Chondrocyte (in vitro differentiated cells): ENCODE measurements around the gene HK2. TPM values are rescaled to one million over a fixed set of nuclear protein-coding genes. Genes with fewer than 3 reads are reported as not detected.

Experiments used
- DNase-seq: peaks from one replicate; pipeline ENCODE4 v3.0.0; 2021; ENCODE audit warnings: mixed read lengths, low spot score
- H3K27ac Mint-ChIP-seq: one replicate; pipeline ENCODE4 v1.8.0; 2021; ENCODE audit warnings: mild to moderate bottlenecking, moderate library complexity, mixed read lengths; ENCODE audit not compliant: unreplicated experiment
- H3K27me3 Mint-ChIP-seq: 2 replicates; pipeline ENCODE4 v1.8.0; 2021; ENCODE audit warnings: low read depth, mixed read lengths
- H3K36me3 Mint-ChIP-seq: 2 replicates; pipeline ENCODE4 v1.8.0; 2021; ENCODE audit warnings: low read depth, mixed read lengths
- H3K4me1 Mint-ChIP-seq: 2 replicates; pipeline ENCODE4 v1.8.0; 2021; ENCODE audit warnings: low read depth, mild to moderate bottlenecking, mixed read lengths
- H3K4me3 Mint-ChIP-seq: one replicate; pipeline ENCODE4 v1.8.0; 2021; ENCODE audit warnings: mild to moderate bottlenecking, moderate library complexity, mixed read lengths; ENCODE audit not compliant: unreplicated experiment
- H3K9me3 Mint-ChIP-seq: 2 replicates; pipeline ENCODE4 v1.8.0; 2021; ENCODE audit warnings: low read depth, mixed read lengths
- CTCF ChIP-seq: fragments of 200-600 bp; sonication (generic); IDR thresholded peaks from 2 replicates; pipeline ENCODE4 v1.5.0; 2021; ENCODE audit warnings: antibody characterized with exemption, mild to moderate bottlenecking, moderate library complexity
- total RNA-seq: library from RNA; stranded (reverse); gene quantifications from 3 replicates; pipeline ENCODE4 v1.2.1, GENCODE V29; 2021

HK2 gene
- total RNA-seq, 1 donor from 2014 or later, result 31.4 TPM

GRCh38 chr2:74845217-74845751 lies 11.4 kb downstream of the HK2 start:
- Mint-ChIP-seq H3K4me1 (peaks cover 70% of the 10 kb centered on the region), H3K27me3 (no peaks in the 10 kb centered on the region), H3K27ac (peak overlapping the region; percentile 97), H3K9me3 (no peaks in the 10 kb centered on the region), H3K36me3 (peaks cover 1% of the 10 kb centered on the region), H3K4me3 (peak overlapping the region; percentile 32)
- DNase-seq, result peak; percentile 94
- no peak for TF ChIP-seq CTCF

- Mint-ChIP-seq H3K27ac (peak overlapping the region; percentile 97), H3K4me1 (peaks cover 76% of the 10 kb centered on the region), H3K36me3 (no peaks in the 10 kb centered on the region), H3K27me3 (no peaks in the 10 kb centered on the region), H3K4me3 (no peak overlapping the region), H3K9me3 (no peaks in the 10 kb centered on the region)
- DNase-seq, result no peak
- TF ChIP-seq CTCF, result no peak
Observed at GRCh38 chr2:74845991-74846390, 12.1 kb downstream of the HK2 start.

GRCh38 chr2:74846481-74846880 lies 12.6 kb downstream of the HK2 start:
- TF ChIP-seq CTCF, result no peak
- Mint-ChIP-seq H3K27me3 (no peaks in the 10 kb centered on the region), H3K4me1 (peaks cover 77% of the 10 kb centered on the region), H3K4me3 (no peak overlapping the region), H3K9me3 (no peaks in the 10 kb centered on the region), H3K36me3 (no peaks in the 10 kb centered on the region), H3K27ac (peak overlapping the region; percentile 97)
- DNase-seq, result no peak

GRCh38 chr2:74847070-74847858 lies 13.3 kb downstream of the HK2 start:
- peaks cover 76% of the 10 kb centered on the region for H3K4me1 Mint-ChIP-seq
- no peaks in the 10 kb centered on the region for H3K9me3 Mint-ChIP-seq
- H3K4me3 Mint-ChIP-seq, result no peak overlapping the region
- peak overlapping the region; percentile 55 for H3K27ac Mint-ChIP-seq
- no peaks in the 10 kb centered on the region for H3K27me3 Mint-ChIP-seq
- no peak for DNase-seq
- no peaks in the 10 kb centered on the region for H3K36me3 Mint-ChIP-seq
- no peak for TF ChIP-seq CTCF

GRCh38 chr2:74849228-74849892 lies 15.4 kb downstream of the HK2 start:
- no peak for DNase-seq

More at GRCh38 chr2:74849228-74849892, 15.4 kb downstream of the HK2 start:
- H3K4me3 Mint-ChIP-seq, result no peak overlapping the region
- H3K9me3 Mint-ChIP-seq, result no peaks in the 10 kb centered on the region
- no peaks in the 10 kb centered on the region for H3K27me3 Mint-ChIP-seq
- no peak for TF ChIP-seq CTCF
- peak overlapping the region; percentile 86 for H3K27ac Mint-ChIP-seq
- H3K4me1 Mint-ChIP-seq, result peaks cover 56% of the 10 kb centered on the region
- H3K36me3 Mint-ChIP-seq, result peaks cover 3% of the 10 kb centered on the region
